H1 (cell line): ENCODE data around the gene CDC42BPB.

Experiments used
- BACH1 ChIP-seq: IDR thresholded peaks from 2 replicates; pipeline ENCODE4 v1.6.1; 2012; ENCODE audit warnings: low read length, improper control_type of control experiment
- EZH2 ChIP-seq: fragments of 200-600 bp; sonication (generic); IDR thresholded peaks from 2 replicates; pipeline ENCODE4 v1.7.1; 2012; ENCODE audit warnings: low read depth, mild to moderate bottlenecking, moderate library complexity, low read length, inconsistent platforms; ENCODE audit not compliant: severe bottlenecking
- POLR2A ChIP-seq, 2 experiments: IDR thresholded peaks; 1 replicate in 1 of 2; 2 replicates in 1 of 2; pipeline ENCODE4 v1.6.1; 2011; ENCODE audit warnings: low read depth in 2 of 2, low read length in 2 of 2, mild to moderate bottlenecking in 2 of 2; ENCODE audit errors: control extremely low read depth in 1 of 2
- POLR2AphosphoS5 ChIP-seq: IDR thresholded peaks from 2 replicates; pipeline ENCODE4 v1.6.1; 2011; ENCODE audit warnings: low read depth, low read length
- RAD21 ChIP-seq, 2 experiments: IDR thresholded peaks in 1 of 2; conservative IDR thresholded peaks in 1 of 2; 2 replicates each; pipeline ENCODE4 v1.6.1; 2011; ENCODE audit warnings: low read depth in 2 of 2, low read length in 2 of 2, improper control_type of control experiment in 1 of 2, inconsistent platforms in 1 of 2, mild to moderate bottlenecking in 1 of 2, moderate library complexity in 1 of 2
- SP1 ChIP-seq: IDR thresholded peaks from 2 replicates; pipeline ENCODE4 v1.6.1; 2011; ENCODE audit warnings: low read depth, low read length
- SP2 ChIP-seq: IDR thresholded peaks from 2 replicates; pipeline ENCODE4 v1.6.1; 2012; ENCODE audit warnings: mild to moderate bottlenecking, low read length, inconsistent platforms
- ZNF274 ChIP-seq: IDR thresholded peaks from 2 replicates; pipeline ENCODE4 v1.7.0; 2012; ENCODE audit warnings: low read length, borderline replicate concordance; ENCODE audit errors: extremely low read depth
- TF ChIP-seq, protein P1 (sequence below), 3 experiments: IDR thresholded peaks; 1 replicate in 2 of 3; 2 replicates in 1 of 3; pipeline versions ENCODE4 v1.5.1 to v1.6.1; 2011; ENCODE audit warnings: low read length in 3 of 3, mild to moderate bottlenecking in 3 of 3, inconsistent platforms in 2 of 3, low read depth in 1 of 3, moderate library complexity in 1 of 3; ENCODE audit not compliant: insufficient read depth in 1 of 3; ENCODE audit errors: control extremely low read depth in 1 of 3

DNA sequence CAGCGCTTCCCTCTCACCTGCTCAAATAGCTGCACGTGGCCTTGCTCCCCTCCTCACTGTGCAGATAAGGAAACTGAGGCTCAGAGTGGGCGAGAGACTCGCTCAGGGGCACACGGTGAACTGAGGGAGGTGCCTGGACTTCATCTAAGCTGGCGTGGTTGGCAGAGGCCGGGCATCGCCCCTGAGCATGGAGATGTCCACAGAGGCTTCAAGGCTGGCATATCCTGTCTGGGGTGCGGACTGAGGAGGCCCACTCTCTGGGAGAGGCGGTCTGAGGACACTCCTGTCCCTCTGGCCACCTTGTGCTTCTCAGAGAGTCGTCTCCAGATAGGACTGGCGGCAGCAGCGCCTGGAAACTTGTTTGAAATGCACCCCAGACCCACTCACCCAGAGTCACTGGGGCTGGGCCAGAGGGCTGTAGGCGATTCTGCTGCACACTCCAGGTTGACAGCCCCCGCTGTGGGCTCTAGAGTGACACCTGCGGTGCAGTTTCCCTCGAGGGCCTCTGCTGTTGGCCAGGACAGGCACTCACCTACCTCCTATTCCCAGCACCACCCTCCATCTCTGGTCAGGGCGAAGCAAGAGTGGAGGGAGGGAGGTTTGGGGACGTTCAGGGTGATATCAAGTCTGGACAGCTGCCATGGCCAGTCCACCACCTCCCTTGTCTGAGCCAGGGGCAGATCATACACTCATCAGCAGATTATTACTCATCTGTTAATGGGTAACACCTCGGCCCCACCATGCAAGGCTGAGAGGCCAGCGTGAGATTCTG is 15.4 kb upstream of the CDC42BPB start:
- TF ChIP-seq POLR2A (IDR thresholded peaks at IDR 0.05; ENCODE audit: control extremely low read depth in 1 of 2, low read depth in 2 of 2, low read length in 2 of 2) (no peak), SP2 (no peak), ZNF274 (no peak), POLR2AphosphoS5 (no peak), RAD21 (IDR thresholded peaks at IDR 0.05 in 1 of 2, conservative IDR thresholded peaks at IDR 0.05 in 1 of 2; ENCODE audit: low read depth in 2 of 2, low read length in 2 of 2) (no peak; a peak in 1 of 4 replicates), SP1 (no peak), EZH2 (no peak), BACH1 (no peak)
- TF ChIP-seq, protein P1, sequence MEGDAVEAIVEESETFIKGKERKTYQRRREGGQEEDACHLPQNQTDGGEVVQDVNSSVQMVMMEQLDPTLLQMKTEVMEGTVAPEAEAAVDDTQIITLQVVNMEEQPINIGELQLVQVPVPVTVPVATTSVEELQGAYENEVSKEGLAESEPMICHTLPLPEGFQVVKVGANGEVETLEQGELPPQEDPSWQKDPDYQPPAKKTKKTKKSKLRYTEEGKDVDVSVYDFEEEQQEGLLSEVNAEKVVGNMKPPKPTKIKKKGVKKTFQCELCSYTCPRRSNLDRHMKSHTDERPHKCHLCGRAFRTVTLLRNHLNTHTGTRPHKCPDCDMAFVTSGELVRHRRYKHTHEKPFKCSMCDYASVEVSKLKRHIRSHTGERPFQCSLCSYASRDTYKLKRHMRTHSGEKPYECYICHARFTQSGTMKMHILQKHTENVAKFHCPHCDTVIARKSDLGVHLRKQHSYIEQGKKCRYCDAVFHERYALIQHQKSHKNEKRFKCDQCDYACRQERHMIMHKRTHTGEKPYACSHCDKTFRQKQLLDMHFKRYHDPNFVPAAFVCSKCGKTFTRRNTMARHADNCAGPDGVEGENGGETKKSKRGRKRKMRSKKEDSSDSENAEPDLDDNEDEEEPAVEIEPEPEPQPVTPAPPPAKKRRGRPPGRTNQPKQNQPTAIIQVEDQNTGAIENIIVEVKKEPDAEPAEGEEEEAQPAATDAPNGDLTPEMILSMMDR (IDR thresholded peaks at IDR 0.05; ENCODE audit: control extremely low read depth in 1 of 3, insufficient read depth in 1 of 3, low read depth in 1 of 3, low read length in 3 of 3), result no peak
